Stimulated activated CD4-positive, alpha-beta T cell treated with anti-CD3 and anti-CD28 coated beads, Interleukin-4, amount 100 ng/mL, for 24 hours (primary cell): Measurements from ENCODE around the gene BEND5.

ENCODE experiments used
- DNase-seq: peaks from one replicate; pipeline ENCODE4 v3.0.0-alpha.2; 2020

Gene BEND5, protein sequence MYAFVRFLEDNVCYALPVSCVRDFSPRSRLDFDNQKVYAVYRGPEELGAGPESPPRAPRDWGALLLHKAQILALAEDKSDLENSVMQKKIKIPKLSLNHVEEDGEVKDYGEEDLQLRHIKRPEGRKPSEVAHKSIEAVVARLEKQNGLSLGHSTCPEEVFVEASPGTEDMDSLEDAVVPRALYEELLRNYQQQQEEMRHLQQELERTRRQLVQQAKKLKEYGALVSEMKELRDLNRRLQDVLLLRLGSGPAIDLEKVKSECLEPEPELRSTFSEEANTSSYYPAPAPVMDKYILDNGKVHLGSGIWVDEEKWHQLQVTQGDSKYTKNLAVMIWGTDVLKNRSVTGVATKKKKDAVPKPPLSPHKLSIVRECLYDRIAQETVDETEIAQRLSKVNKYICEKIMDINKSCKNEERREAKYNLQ

DNA sequence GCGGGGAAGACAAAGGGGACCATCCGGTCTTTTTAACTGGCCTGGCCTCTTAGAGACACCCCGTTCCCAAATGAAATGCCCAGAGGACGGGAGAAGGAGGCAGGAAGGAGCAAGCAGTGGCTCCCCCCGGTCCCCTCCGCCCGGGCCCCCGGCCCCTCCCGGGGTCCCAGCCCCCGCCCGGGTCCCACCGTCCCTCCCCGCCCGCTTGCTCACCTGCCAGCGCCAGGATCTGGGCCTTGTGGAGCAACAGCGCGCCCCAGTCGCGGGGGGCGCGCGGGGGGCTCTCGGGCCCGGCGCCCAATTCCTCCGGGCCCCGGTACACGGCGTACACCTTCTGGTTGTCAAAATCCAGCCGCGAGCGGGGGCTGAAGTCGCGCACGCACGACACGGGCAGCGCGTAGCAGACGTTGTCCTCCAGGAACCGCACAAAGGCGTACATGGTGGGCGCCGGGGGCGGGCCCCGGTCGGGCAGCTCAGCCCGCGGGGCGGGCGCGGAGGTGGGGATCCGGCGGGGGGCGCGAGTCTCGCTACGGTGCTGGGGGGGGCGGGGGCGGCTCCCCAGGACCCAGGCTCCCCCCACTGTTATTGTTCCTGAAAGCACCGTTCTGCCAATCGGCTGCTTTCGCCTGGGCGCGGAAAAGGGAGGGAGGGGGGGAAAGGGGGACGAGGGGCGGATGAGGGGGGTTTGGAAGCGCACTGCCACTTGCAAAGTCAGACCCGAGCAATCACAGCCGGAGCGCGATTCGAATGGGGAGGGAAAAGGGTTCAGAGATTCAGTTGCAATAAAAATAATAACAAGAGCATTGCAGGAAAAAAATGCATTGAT lies at the start of gene BEND5:
BEND5 (minus strand) TSS at position 499 of the 826 bp plus-strand sequence; CDS start at position 439, 60 bp downstream.
- DNase-seq, result peak; percentile 26

DNA sequence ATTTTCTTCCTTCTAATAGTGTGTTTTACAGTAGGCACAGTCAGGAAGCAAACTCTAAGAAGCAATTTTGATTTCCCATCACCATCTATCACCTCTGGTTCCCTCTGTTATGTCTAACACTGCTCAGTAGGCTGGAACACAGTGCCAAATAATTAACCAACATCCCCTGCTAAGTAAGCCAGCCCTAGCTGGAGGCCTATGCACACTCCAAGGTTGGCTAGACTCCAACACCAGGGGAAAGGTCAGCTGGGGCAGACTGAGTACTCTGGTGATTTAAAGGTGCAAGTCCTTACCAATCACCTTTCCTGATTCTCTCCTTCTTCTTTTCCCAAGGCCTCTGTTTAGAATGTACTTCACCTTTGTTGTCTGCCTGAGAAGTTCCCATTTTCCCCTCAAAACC lies 46.5 kb upstream of the BEND5 start:
- no peak for DNase-seq

DNA sequence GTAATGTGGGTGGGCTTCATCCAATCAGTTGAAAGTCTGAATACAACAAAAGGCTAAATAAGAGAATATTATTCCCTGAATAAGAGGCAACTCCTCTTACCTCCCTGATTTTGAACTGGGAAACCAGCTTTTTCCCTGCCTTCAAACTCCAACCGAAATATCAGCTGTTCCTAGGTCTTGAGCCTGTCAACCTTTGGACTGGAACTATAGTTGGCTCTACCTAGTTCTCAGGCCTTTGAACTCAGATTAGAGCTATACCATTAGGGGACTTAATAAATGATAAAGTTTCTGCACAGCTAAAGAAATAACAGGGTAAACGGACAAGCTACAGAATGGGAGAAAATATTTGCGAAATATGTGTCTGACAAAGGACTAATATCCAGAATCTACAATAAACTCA lies 43.8 kb upstream of the BEND5 start:
- DNase-seq, result no peak

DNA sequence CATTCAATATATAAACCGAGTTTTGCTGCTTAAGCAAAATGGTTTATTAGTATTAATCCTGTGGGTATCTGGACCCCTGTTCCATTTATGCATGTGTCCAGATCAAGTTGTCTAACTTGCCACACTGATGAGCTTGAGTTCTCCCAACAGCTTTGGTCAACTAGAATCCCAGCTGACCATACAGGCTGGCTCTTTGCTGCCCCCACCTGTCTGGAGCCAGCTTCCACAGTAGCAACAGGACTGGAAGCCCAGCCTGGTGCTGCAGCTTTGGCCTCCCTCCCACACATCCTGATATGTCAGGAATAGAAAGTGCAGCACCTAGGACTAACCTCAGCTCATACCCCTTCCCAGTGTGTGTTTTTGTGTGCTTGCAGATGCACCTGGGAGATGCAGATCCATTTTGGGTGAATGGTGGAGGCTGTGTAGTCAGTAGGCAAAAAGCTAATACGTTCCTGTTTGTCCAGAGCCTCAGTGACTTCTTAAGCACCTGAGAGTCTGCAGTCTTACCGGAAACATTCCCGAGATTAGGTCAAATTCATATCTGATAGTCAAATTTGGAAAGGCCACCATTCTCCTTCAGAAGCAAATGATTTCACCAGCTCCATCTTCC lies 40.9 kb upstream of the BEND5 start:
- no peak for DNase-seq

DNA sequence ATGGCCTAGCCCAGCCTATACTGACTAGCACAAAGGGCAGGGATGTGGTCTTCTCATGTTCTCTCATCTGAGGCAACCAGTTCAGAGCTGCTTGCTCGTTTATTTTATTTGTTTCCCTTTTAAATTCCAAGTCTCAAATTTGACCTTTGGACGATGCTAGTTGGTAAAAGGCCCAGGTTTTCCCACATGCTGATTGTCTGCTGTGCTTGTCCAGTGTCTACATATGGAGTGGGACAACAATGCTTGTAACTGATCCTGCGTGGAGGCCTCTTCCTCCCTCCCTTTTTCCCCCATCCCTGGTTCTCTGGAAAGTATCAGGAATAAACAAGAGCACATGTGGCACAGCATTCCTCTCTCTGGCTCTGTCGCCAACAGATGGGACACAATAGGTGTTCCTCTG lies 34.0 kb upstream of the BEND5 start:
- no peak for DNase-seq

DNA sequence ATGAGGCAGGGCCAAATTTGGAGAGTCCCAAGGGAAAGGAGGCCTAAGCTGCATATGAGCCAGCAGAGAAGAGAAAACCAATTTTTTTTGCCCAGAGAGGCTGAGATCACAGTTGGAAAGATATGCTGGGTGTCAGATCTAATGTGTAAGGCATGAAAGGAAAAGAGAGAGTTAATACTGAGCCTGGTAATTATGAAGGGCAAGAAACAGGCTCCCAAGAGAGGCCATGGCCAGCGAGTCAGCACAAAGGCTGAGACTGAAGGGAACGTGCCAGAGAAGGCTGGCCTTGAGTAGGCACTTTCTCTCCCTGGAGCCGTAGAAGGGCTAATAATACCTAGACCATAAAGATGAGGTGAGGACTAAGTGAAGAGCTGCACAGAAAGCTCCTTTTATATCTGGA lies 31.8 kb upstream of the BEND5 start:
- DNase-seq, result no peak

DNA sequence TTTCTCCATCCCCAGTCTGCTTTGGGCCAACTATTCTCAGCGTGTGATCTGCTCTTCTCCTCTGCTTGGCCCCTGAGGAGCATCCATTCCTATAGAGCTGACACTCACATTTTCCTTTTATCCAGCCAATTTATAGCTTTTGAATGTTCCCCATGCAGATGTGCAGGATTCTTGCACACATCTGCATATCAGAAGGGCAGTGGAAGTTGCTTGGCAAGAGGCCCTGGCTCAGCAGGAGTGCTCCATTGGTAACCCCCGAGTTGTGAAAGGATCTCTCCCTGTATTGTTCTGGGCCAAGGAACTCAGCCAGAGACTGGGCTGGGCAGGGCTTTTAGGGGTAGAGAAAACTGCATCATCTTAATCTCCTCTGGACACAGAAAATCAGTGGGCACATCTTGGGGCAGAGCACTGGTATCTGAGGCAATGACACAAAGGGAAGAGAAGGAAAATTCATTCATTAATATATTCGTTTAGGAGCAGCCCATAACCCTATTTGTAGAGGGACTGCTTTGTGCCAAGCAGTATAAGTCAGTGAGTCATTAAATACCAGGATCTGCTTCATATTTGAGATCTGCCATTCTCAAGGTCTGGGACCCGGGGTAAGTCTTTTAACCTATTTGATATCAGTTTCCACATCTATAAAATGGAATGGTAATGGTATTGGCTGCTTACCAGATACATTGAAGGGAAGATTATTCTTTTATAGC lies 31.0 kb upstream of the BEND5 start:
- no peak for DNase-seq

DNA sequence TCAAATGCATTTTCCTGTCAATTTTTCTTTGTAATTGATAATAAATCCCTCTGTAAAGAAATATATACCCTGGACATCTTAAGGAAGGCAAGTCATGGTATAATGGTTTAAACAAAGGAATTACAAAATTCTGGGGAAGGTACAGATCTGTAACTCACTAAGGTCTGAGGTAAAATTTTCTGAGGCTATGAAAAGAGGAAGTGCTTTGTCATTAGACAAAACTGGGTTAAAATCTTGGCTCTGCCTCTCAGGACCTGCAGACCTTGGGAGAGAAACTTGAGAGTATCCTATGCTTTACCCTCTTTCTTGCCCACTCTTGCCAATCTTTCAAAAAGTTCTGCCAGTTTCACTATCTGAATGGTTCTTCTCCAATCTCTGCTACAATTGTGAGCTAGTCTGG lies 26.8 kb upstream of the BEND5 start:
- DNase-seq, result no peak

DNA sequence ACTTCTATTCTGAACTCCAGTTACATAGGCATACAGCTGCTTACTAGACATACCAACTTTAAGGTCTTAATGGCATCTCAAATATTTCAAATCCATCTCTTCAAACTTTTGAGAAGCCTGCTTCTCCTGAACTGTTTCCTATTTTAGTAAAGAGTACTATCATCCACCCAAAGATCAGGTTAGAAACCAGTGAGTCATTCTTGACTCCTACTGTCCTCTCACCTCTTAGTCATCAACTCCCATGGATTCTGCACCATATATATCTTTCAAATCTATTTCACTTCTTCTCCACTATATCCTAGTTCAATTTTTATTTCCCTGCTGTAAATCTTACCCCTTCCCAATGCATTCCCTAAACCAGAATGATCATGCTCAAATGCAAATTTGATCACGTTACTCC lies 18.1 kb upstream of the BEND5 start:
- no peak for DNase-seq

DNA sequence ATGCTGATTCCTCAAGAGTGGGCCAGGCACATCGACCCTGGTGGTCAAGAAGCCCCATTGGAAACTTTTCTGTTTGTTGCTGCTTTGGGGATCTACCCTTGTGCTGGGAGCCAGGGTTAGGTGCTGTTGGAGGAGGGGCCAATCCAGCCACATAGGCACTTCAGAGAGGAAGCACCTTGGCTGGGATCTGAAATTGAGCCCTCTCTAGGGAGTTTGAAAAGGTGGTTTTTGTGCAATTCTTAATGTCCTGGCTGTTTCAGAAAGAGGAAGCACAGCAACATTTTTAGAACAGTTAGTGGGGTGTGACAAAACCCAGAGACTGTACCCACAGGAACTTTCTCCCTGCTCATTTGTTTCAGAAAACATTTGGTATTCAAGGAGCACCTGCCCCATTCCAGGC lies 17.2 kb upstream of the BEND5 start:
- no peak for DNase-seq

DNA sequence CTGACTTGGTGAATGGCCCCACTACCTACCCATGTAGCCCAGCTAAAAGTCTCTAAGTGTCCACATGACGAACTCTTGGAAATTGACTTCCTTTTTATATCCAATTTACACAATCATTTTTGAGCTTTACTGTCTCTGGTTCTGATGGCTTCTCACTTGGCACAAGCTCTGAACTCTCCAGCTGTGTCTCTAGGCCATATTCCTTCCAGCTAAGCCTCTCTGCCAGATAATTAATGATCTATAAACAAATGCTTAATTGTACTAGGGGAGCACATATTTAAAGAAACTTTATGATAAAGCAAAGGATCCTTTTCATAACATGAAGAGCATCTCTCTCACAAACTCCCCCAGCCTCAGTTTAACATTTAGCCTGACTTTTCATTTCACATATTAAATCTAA lies 16.3 kb upstream of the BEND5 start:
- no peak for DNase-seq

DNA sequence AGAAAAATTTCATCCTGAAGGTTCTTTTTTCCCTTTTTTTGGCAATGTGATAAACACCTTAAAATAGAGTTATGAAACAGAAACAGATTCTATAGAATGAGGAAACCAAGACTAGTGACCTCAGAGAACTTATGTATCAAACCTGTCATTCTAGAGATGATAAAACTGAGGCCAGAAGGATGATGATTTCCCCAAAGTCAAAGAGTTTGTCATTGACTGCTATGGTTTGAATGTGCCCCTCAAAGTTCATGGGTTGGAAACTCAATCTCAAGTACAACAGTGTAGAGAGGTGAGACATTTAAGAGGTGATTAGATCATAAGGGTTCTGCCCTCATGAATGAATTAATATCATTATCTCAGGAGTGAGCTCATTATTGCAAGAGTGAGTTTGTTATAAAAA lies 13.7 kb upstream of the BEND5 start:
- no peak for DNase-seq

DNA sequence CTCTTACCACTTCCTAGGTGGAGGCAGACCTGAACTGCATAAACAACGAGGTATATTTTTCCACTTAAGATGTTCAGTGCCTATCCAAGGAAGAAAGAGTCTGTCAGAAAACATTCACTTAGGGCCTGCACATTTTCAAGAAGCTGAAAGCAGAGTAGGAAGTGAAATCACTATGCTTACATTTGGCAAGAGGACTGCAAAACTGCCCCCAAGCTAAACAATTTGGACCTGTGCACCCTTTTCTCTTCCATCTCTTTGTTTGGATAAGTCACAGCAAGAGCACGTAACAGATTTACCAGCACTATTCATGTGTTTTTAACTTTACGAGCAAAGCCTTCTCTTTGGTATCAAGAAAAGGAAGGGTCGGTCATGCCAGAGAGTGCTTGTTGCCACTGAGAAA lies 13.2 kb upstream of the BEND5 start:
- DNase-seq, result no peak

DNA sequence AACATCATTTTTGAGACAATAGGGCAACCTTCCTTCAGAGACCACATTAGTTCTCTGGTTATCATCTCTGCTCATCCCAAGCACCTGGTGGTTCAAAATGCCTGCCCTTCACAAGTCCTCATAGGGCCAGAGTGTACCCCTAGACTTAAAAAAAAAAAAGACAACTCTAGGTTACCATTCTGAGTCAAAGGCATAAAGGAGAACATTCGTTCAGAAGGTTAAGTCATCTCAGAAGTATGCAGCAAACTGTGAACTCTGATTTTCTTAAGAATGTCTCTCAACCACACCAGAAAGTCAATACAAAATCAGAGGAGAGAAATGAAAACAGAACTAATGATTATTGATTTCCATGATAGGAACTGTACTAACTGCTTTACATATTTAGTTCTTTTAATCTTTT lies 9.2 kb upstream of the BEND5 start:
- DNase-seq, result no peak

DNA sequence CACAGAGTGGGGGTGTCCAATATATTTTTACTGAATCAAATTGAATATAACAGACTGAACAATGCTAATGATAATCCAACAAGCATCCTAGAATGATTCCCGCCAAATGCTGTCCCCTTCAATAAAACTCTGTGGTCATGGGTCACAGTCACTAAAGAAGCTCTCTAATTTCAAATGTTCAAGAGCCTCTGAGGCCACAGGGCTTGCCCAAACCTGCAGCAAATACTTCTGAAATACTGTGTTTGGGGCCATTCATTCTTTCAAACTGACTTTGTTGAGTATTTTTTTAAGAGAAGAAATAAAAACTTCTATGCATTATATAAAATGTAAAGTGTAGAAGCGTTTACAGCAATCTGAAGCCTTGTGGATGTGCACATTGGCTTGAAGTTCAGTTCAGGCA lies 7.6 kb upstream of the BEND5 start:
- no peak for DNase-seq

DNA sequence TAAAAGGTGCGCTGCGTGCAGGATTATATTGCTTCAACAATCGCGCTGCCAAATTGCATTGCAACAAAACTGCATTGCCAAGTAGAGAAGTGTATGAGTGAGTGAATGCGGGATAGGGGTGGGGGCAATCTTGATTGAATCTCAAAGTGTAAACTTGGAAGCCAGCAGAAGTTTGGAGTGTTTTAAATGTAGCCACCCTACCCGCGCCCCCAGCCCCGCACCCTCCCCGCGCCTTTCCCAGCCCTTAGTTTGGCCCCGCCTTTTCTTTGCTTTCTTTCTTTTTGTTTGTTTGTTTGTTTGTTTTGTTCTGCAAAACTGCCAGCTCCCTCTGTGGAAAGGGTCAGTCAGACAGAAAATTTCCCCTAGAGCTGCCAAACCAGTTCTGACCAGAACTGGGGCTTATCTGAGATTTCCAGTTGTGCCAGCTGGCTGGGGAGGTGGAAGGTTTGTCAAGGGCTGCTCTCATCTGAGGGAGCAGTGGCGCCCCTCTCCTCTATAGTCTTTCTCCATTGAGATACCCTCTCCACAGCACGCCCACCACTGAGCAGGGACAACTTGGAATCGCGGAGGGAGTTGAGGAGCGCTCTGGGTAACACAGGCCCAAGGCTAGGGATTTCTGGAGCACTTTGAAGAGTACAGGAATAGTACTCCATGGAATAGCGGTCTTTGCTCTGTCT lies 666 bp upstream of the BEND5 start:
- no peak for DNase-seq

DNA sequence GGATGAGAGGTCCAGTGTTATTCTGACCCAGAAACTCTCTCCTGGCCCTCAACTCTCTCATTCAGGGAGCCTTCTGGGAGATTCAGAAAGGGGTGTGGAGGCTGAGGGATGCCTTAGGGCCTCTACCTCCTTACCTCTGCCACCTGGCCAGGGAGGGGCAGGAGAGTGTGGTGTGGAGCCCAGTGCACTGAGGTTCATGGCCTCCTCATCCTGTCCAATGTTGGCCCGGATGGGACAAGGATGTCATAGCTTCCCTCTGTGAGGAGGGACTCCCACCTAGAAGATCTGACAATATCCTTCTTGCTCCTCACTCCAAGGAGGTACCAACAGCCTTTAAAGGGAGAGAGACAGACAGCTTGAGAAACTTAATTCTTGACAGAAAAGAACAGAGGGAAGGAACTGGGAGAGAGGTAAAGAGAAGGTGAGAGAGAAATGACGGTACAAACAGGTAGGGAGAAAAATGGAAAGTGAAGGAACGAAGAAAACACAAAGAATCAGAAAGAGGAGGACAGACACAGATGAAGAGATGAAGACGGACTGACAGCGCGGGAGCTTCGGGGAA lies 779 bp downstream of the BEND5 start:
- no peak for DNase-seq

DNA sequence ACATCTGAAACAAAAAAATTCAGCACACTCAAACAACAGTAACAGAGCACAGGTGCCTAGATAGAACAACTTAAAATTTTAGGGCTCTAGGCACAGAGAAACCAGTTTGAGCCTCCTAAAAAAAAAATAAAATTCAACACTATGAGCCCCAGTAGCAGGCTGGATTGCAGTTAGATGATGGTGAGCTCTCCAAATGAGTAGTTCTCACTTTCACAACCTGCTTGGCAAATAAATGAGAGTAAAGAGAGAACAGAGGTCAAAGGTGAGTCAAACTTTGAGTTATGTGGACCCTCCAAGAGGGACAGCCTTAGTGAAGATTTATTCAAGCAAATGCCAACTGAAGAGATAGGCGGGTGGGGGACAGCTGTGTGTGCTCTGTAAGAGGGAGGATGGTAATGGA lies 3.6 kb downstream of the BEND5 start:
- DNase-seq, result no peak

DNA sequence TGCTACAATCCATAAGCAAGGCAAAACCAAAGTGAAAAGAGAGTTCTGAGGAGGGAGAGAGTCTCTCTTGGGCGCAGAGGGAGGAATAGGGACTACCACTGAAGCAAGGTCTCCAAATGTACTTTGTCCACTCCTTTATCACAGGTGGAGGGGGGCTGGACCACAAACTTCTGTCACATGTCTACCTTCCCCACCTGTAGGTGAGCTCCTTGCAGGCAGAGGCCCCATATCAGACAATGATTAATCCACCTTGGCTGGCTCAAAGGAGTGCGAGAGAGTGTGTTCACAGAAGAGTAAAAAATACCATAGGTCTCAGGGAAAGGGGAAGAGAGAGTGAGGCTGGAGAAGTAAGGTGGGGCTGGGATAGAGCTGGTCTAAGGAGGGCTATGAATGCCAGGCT lies 4.5 kb downstream of the BEND5 start:
- DNase-seq, result no peak

DNA sequence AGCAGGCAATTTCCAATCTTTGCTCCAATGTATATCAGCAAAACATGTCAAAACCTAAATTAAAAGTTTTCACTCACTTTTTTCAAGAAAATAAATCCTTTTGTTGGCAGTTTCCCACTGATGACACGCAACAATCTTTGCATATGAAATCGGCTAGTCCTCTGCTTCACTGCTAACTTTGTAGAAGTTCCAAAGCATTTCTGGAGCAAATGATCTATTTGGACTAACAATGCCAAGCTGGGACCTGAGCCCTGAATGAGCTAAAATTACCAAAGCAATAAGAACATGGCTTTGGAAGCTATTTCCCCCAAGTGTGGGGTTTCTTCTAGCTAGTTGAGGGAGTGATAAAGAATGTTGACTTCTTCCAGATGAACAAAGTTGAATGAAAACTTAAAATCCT lies 5.1 kb downstream of the BEND5 start:
- DNase-seq, result no peak

DNA sequence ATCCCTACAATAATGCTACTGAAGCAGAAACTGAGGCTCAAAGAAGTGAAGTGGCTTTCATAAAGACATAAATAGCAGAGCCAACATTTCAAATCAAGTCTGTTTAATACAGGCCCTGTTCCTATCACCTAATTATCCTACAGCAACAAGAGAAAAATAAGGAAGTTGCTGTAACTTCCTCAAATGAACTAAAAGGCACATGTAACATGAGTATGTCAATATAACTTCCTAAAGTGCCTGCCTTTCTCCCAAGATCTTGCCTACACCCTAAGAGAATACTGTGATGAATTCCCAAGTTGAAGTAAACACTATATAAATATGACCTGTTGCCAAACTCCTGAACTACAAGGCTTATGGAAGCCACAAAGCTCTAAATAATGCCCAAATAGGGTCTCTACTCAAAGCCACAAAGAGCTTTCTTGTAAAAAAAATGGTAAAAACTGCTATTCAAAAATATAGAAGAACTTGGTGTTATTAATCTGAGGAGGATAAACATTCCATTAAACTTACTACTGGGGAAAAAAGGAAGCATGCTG lies 8.6 kb downstream of the BEND5 start:
- DNase-seq, result no peak

DNA sequence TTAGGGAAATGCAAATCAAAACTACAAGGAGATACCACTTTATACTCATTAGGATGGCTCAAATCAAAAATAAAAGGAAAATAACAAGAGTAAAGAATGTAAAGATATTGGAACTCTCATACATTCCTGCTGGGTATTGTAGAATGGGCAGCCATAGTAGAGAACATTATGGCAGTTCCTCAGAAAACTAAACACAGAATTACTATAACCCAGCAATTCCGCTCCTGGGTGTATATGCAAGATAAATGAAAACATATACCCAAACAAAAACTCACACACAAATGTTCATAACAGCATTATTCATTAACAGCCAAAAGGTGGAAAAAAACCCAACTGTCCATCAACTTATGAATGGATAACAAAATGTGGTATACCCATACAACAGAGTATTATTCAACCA lies 11.4 kb downstream of the BEND5 start:
- DNase-seq, result no peak
